OCI-LY1 (cell line): ENCODE data around the gene JOSD2.

Source experiments
- H2AFZ ChIP-seq: fragments of 200-600 bp; sonication (generic), shearing (Covaris generic); 2 replicates; pipeline ENCODE4 v1.6.0; 2014; ENCODE audit warnings: antibody characterized with exemption, mild to moderate bottlenecking, low read length
- H3F3A ChIP-seq: fragments of 200-600 bp; sonication (generic), shearing (Covaris generic); 2 replicates; pipeline ENCODE4 v1.6.0; 2014; ENCODE audit warnings: mild to moderate bottlenecking, antibody characterized with exemption, low read length, moderate library complexity; ENCODE audit not compliant: insufficient read depth
- H3K27ac ChIP-seq: fragments of 200-600 bp; sonication (generic); 2 replicates; pipeline ENCODE4 v1.5.1; 2014; ENCODE audit warnings: low read length, mixed run types, mild to moderate bottlenecking, low read depth; ENCODE audit not compliant: poor library complexity, severe bottlenecking
- H3K27me3 ChIP-seq: fragments of 200-600 bp; sonication (generic); 2 replicates; pipeline ENCODE4 v1.6.0; 2014; ENCODE audit warnings: antibody characterized with exemption, mild to moderate bottlenecking, low read length, moderate library complexity; ENCODE audit not compliant: insufficient read depth
- H3K36me3 ChIP-seq: fragments of 200-600 bp; sonication (generic); 2 replicates; pipeline ENCODE4 v1.6.1; 2014; ENCODE audit warnings: mild to moderate bottlenecking, antibody characterized with exemption, low read length, moderate library complexity, mixed read lengths; ENCODE audit not compliant: insufficient read depth
- H3K4me1 ChIP-seq: fragments of 200-600 bp; sonication (generic); 2 replicates; pipeline ENCODE4 v1.5.1; 2014; ENCODE audit warnings: mild to moderate bottlenecking, low read length, moderate library complexity; ENCODE audit not compliant: insufficient read depth, severe bottlenecking
- H3K4me2 ChIP-seq: fragments of 200-600 bp; sonication (generic), shearing (Covaris generic); 2 replicates; pipeline ENCODE4 v1.6.1; 2014; ENCODE audit warnings: low read length
- H3K4me3 ChIP-seq: fragments of 200-600 bp; sonication (generic); 2 replicates; pipeline ENCODE4 v1.5.1; 2014; ENCODE audit warnings: low read length, low read depth, mild to moderate bottlenecking, mixed read lengths; ENCODE audit not compliant: poor library complexity, severe bottlenecking
- H3K79me2 ChIP-seq: fragments of 200-600 bp; shearing (Covaris generic); 2 replicates; pipeline ENCODE4 v1.6.1; 2016; ENCODE audit warnings: mixed run types, low read length, mixed read lengths; ENCODE audit not compliant: insufficient read depth
- H3K9ac ChIP-seq: fragments of 200-600 bp; sonication (generic), shearing (Covaris generic); 2 replicates; pipeline ENCODE4 v1.6.1; 2014; ENCODE audit warnings: mild to moderate bottlenecking, low read length, mixed read lengths
- H3K9me2 ChIP-seq: fragments of 200-600 bp; sonication (generic), shearing (Covaris generic); 2 replicates; pipeline ENCODE4 v1.6.1; 2014; ENCODE audit warnings: low read depth, mild to moderate bottlenecking, low read length, mixed read lengths
- H3K9me3 ChIP-seq: fragments of 200-600 bp; shearing (Covaris generic); 2 replicates; pipeline ENCODE4 v1.6.1; 2014; ENCODE audit warnings: low read length, mixed read lengths
- H4K20me1 ChIP-seq: fragments of 200-600 bp; sonication (generic), shearing (Covaris generic); 2 replicates; pipeline ENCODE4 v1.6.0; 2016; ENCODE audit warnings: mild to moderate bottlenecking, low read length; ENCODE audit not compliant: insufficient read depth
- CTCF ChIP-seq: fragments of 200-600 bp; sonication (generic), shearing (Covaris generic); IDR thresholded peaks from 2 replicates; pipeline ENCODE4 v1.5.1; 2017; ENCODE audit warnings: mild to moderate bottlenecking, antibody characterized with exemption, low read length, moderate library complexity, mixed read lengths
- EZH2 ChIP-seq: fragments of 200-600 bp; sonication (generic), shearing (Covaris generic); IDR thresholded peaks from 2 replicates; pipeline ENCODE4 v1.8.0; 2017; ENCODE audit warnings: borderline replicate concordance, mixed run types, mild to moderate bottlenecking, antibody characterized with exemption, low read length, moderate library complexity, mixed read lengths

Gene JOSD2

GRCh38 chr19:50477751-50478515, 33.1 kb downstream of the JOSD2 start:
- TF ChIP-seq EZH2 = no peak
- no peaks in the 10 kb centered on the region for H3F3A ChIP-seq
- no peaks in the 10 kb centered on the region for H4K20me1 ChIP-seq
- H3K4me3 ChIP-seq = peak overlapping the region; percentile 92
- no peaks in the 10 kb centered on the region for H3K27me3 ChIP-seq
- H3K27ac ChIP-seq = no peak overlapping the region
- H3K4me2 ChIP-seq = peak overlapping the region; percentile 71; the same call in 1 of the 2 replicates
- H3K36me3 ChIP-seq = peaks cover 51% of the 10 kb centered on the region
- no peaks in the 10 kb centered on the region for H3K9me2 ChIP-seq
- peaks cover 11% of the 10 kb centered on the region for H3K4me1 ChIP-seq
- peaks cover 5% of the 10 kb centered on the region for H3K9me3 ChIP-seq
- H3K79me2 ChIP-seq = no peaks in the 10 kb centered on the region
- H2AFZ ChIP-seq = no peak overlapping the region
- no peak overlapping the region for H3K9ac ChIP-seq

- H3K27me3 ChIP-seq = no peaks in the 10 kb centered on the region
- H3K4me3 ChIP-seq = peak overlapping the region; percentile 92
- no peaks in the 10 kb centered on the region for H4K20me1 ChIP-seq
- H3K9ac ChIP-seq = peak overlapping the region; percentile 95
- no peaks in the 10 kb centered on the region for H3F3A ChIP-seq
- H3K79me2 ChIP-seq = no peaks in the 10 kb centered on the region
- H3K4me2 ChIP-seq = peak overlapping the region; percentile 71
- H2AFZ ChIP-seq = no peak overlapping the region
- no peaks in the 10 kb centered on the region for H3K9me2 ChIP-seq
- peaks cover 11% of the 10 kb centered on the region for H3K4me1 ChIP-seq
- peaks cover 5% of the 10 kb centered on the region for H3K9me3 ChIP-seq
- peaks cover 43% of the 10 kb centered on the region for H3K36me3 ChIP-seq
- H3K27ac ChIP-seq = peak overlapping the region; percentile 70
- TF ChIP-seq CTCF (no peak), EZH2 (no peak)
Measured at GRCh38 chr19:50476907-50477238, 34.1 kb downstream of the JOSD2 start.

GRCh38 chr19:50476224-50476906, 34.6 kb downstream of the JOSD2 start, which contains the start of the genes EMC10 and GARIN5A:
Gene EMC10 (plus strand): TSS chr19:50476507. CDS start chr19:50476545, 38 bp downstream.
Gene GARIN5A (minus strand): TSS chr19:50476848. CDS start chr19:50476388, 460 bp downstream.
- Histone ChIP-seq H3K9me2 (no peaks in the 10 kb centered on the region), H3K9ac (peak within 1 kb of the TSS; percentile 95), H3K9me3 (peaks cover 5% of the 10 kb centered on the region), H3K27me3 (no peaks in the 10 kb centered on the region), H3K4me2 (peak within 1 kb of the TSS; percentile 71), H3K27ac (peak within 1 kb of the TSS; percentile 70), H3F3A (no peaks in the 10 kb centered on the region), H2AFZ (no peak within 1 kb of the TSS), H3K4me1 (peaks cover 11% of the 10 kb centered on the region), H4K20me1 (no peaks in the 10 kb centered on the region), H3K4me3 (peak within 1 kb of the TSS; percentile 92), H3K79me2 (no peaks in the 10 kb centered on the region), H3K36me3 (peaks cover 38% of the 10 kb centered on the region)
- TF ChIP-seq EZH2 (no peak), CTCF (no peak)
